Ovary (tissue), 3 donors: Measurements from ENCODE around the gene OAS1.
"Not testable (repeated sequence)": the region's sequence is repeated elsewhere in the genome, so short reads cannot be mapped to it uniquely, and the experiment has no call there.

Experiments used
- POLR2A ChIP-seq: fragments of 450-650 bp; IDR thresholded peaks from one replicate; pipeline ENCODE4 v1.6.1; 2017; ENCODE audit warnings: antibody characterized with exemption, mild to moderate bottlenecking, moderate library complexity
- TF ChIP-seq, protein P1 (sequence below), 3 donors: fragments of 450-650 bp in 2 of 3; fragments of 200-600 bp in 1 of 3; IDR thresholded peaks; one replicate each; pipeline versions ENCODE4 v1.5.1 to v1.8.0; 2016 to 2022; ENCODE audit warnings: antibody characterized with exemption in 3 of 3, mild to moderate bottlenecking in 1 of 3
- donor health status: DM: no; HTN: no; CAD: no.

DNA sequence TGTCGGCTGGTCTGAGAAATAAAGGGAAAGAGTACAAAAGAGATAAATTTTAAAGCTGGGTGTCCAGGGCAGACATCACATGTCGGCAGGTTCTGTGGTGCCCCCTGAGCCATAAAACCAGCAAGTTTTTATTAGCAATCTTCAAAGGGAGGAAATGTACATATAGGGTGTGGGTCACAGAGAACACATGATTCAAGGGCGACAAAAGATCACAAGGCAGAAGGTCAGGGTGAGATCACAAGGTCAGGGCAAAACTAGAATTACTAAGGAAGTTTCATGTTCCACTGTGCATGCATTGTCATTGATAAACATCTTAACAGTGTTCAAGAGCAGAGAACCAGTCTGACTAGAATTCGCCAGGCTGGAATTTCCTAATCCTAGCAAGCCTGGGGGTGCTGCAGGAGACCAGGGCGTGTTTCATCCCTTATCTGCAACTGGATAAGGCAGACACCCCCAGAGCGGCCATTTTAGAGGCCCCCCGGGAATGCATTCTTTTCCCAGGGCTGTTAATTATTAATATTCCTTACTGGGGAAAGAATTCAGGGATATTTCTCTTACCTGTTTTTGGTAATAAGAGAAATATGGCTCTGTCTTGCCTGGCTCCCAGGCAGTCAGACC is 19.8 kb downstream of the OAS1 start:
- TF ChIP-seq, protein P1, sequence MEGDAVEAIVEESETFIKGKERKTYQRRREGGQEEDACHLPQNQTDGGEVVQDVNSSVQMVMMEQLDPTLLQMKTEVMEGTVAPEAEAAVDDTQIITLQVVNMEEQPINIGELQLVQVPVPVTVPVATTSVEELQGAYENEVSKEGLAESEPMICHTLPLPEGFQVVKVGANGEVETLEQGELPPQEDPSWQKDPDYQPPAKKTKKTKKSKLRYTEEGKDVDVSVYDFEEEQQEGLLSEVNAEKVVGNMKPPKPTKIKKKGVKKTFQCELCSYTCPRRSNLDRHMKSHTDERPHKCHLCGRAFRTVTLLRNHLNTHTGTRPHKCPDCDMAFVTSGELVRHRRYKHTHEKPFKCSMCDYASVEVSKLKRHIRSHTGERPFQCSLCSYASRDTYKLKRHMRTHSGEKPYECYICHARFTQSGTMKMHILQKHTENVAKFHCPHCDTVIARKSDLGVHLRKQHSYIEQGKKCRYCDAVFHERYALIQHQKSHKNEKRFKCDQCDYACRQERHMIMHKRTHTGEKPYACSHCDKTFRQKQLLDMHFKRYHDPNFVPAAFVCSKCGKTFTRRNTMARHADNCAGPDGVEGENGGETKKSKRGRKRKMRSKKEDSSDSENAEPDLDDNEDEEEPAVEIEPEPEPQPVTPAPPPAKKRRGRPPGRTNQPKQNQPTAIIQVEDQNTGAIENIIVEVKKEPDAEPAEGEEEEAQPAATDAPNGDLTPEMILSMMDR (IDR thresholded peaks at IDR 0.05), result not testable (repeated sequence)
- TF ChIP-seq POLR2A, result not testable (repeated sequence)
